ENCODE results near the gene PGLYRP4.

DNA sequence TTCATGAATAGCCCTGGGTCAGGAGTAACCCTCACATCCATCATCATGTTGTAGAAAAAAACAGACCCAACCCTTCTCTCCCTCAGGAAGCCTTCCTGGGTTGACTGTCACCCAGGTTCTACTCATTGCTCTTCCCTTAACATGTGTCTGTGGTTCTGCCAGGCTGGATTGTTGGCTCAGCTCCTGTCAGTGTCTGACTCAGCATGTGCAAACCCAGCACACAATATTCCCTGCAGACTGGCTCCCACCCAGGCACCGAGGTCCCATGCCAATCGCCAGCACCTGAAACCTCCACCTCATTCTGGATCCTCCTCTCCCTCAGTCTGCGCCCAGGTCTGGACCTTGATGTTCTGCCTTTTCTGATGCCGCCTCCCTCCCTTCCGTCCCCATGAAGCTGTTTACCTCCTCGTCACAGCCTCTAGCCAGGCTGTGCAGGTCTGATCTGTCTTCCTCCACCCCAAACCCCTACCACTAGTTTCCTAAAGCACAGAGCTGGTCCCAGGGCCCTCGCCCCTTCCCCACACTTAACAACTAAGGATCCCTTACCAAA is 46.6 kb upstream of the PGLYRP4 start:
- TF ChIP-seq, protein P1, sequence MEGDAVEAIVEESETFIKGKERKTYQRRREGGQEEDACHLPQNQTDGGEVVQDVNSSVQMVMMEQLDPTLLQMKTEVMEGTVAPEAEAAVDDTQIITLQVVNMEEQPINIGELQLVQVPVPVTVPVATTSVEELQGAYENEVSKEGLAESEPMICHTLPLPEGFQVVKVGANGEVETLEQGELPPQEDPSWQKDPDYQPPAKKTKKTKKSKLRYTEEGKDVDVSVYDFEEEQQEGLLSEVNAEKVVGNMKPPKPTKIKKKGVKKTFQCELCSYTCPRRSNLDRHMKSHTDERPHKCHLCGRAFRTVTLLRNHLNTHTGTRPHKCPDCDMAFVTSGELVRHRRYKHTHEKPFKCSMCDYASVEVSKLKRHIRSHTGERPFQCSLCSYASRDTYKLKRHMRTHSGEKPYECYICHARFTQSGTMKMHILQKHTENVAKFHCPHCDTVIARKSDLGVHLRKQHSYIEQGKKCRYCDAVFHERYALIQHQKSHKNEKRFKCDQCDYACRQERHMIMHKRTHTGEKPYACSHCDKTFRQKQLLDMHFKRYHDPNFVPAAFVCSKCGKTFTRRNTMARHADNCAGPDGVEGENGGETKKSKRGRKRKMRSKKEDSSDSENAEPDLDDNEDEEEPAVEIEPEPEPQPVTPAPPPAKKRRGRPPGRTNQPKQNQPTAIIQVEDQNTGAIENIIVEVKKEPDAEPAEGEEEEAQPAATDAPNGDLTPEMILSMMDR (IDR thresholded peaks at IDR 0.05) = no peak
- TF ChIP-seq ZFX (IDR thresholded peaks at IDR 0.05; ENCODE audit: borderline replicate concordance) = no peak

Data from 22Rv1 (cell line).